Adrenal gland (tissue), 12 donors: ENCODE measurements around the gene HPS4. TPM values are rescaled to one million over a fixed set of nuclear protein-coding genes. Genes with fewer than 3 reads are reported as not detected.

ENCODE experiments used
- DNase-seq, 7 donors: peaks; one replicate each; pipeline ENCODE4 v3.0.0-alpha.2; 2019 to 2020
- H3K27ac ChIP-seq, 5 donors: fragments of 200-600 bp; sonication (generic) in 4 of 5; 1 replicate in 3 of 5; 2 replicates in 2 of 5; pipeline versions ENCODE4 v1.5.1 to v1.8.0; 2016 to 2020; ENCODE audit warnings: mild to moderate bottlenecking in 1 of 5
- H3K27me3 ChIP-seq: fragments of 200-600 bp; 2 replicates; pipeline ENCODE4 v1.8.0; 2021
- H3K36me3 ChIP-seq, 2 donors: fragments of 200-600 bp; replicated peaks in 1 of 2; 1 replicate in 1 of 2; 2 replicates in 1 of 2; pipeline versions ENCODE4 v1.5.1 to v1.8.0; 2018 to 2022
- H3K4me1 ChIP-seq, 2 donors: fragments of 200-600 bp; replicated peaks in 1 of 2; 1 replicate in 1 of 2; 2 replicates in 1 of 2; pipeline versions ENCODE4 v1.5.1 to v1.8.0; 2018 to 2021
- H3K4me3 ChIP-seq, 4 donors: fragments of 200-600 bp; sonication (generic) in 3 of 4; one replicate each; pipeline ENCODE4 v1.5.1; 2016 to 2018
- H3K9me3 ChIP-seq, 3 donors: fragments of 200-600 bp; sonication (generic) in 1 of 3; replicated peaks in 1 of 3; 1 replicate in 2 of 3; 2 replicates in 1 of 3; pipeline versions ENCODE4 v1.5.1 to v1.8.0; 2016 to 2021
- POLR2A ChIP-seq, 2 donors: fragments of 450-650 bp; IDR thresholded peaks; one replicate each; pipeline ENCODE4 v1.6.1; 2017; ENCODE audit warnings: antibody characterized with exemption in 2 of 2, mild to moderate bottlenecking in 2 of 2, moderate library complexity in 1 of 2
- WGBS, 4 donors: extraction: QIAGEN DNeasy Blood & Tissue Kit in 2 of 4; methylation state at CpG; one replicate each; pipeline versions ENCODE4 v1.1.5 to v1.1.7; 2013 to 2017; 5-methylcytosine and 5-hydroxymethylcytosine counted together
- intact Hi-C, 2 donors: fragments of 100-400 bp; cut with DNase I; formaldehyde crosslinking; loops; one replicate each; pipeline versions ENCODE4 v1.14.1 to v1.15.0; 2022 to 2023
- polyA plus RNA-seq, 3 donors: library from polyadenylated mRNA; stranded (reverse); fragments of 200-250 nt in 2 of 3; fragments of 350-450 nt in 1 of 3; fragmentation: Illumina TruSeq in 1 of 3; extraction: RNeasy Lipid Tissue Mini Kit (QIAGEN cat#74804) in 1 of 3; gene quantifications; one replicate each; pipeline ENCODE4 v1.2.3, GENCODE V29; 2013 to 2014
- total RNA-seq, 9 donors: library from RNA; depleted of rRNA in 4 of 9; stranded (reverse); fragments of >200 nt in 4 of 9; fragments of 120-200 nt in 1 of 9; fragmentation: NEBNext Ultra II Directional in 1 of 9; extraction: Animal tissue kit (Norgen Biotek cat#: 25700) in 1 of 9; gene quantifications; one replicate each; pipeline versions ENCODE4 v1.1.0 to v1.2.4, GENCODE V29; 2013 to 2023
- TF ChIP-seq, protein P1 (sequence below), 6 experiments: fragments of 450-650 bp in 4 of 6; fragments of 200-600 bp in 2 of 6; sonication (generic) in 1 of 6; IDR thresholded peaks; 1 replicate in 5 of 6; 2 replicates in 1 of 6; pipeline versions ENCODE4 v1.5.1 to v1.8.0; 2016 to 2021; ENCODE audit warnings: antibody characterized with exemption in 6 of 6, mild to moderate bottlenecking in 2 of 6, moderate library complexity in 1 of 6
- donor health status: healthy with polysubstance abuse.
- donor health status: Bipolar disorder and iron deficiency.
- donor health status: DM: yes; HTN: yes; CAD: no.
- donor health status: DM: no; HTN: no; CAD: no.
- donor health status: DM: no; HTN: no; CAD: no.
- donor health status: DM: yes; HTN: yes; CAD: no.

HPS4 gene
- total and polyA plus RNA-seq, 12 donors, result 19.9 to 38.6 (median 31.9) TPM

DNA sequence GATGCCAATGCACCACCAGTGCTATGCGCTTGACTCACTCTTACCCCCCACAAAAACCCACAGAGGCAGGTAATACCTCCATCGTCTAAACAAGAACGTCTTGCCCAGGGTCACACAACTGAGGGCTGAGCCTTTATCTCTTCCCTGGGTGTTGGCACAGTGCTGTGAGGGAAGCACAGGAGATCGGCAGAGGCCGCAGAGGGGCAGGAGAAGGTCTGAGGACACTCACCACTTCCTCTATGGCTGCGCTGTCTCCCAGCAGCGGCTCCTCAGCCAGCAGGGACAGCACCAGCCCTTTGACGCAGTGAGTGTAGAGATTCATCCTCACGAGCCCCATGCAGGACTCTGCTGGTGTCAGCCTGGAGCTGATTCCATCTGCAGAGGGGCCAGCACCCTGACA, 19.9 kb downstream of the HPS4 start:
- H3K36me3 ChIP-seq, result peaks cover 0 to 55% of the 10 kb centered on the region in 2 donors
- H3K27ac ChIP-seq, result peak overlapping the region in 2 of 5 donors; percentile 3 to 55
- 49 to 68% (median 65%) methylated on average over 7 to 9 of the region's 9 CpGs for WGBS, 4 donors
- no peak overlapping the region for H3K4me3 ChIP-seq
- H3K27me3 ChIP-seq, result no peaks in the 10 kb centered on the region
- DNase-seq, result peak in 1 of 7 donors; percentile 6
- intact Hi-C loops, result loop anchor here (5.0 to 10.0 kb wide), 2 partner anchors 61 to 69 kb away; no protein-coding TSS in a partner anchor
- no peak for TF ChIP-seq POLR2A (IDR thresholded peaks at IDR 0.05)
- TF ChIP-seq, protein P1, sequence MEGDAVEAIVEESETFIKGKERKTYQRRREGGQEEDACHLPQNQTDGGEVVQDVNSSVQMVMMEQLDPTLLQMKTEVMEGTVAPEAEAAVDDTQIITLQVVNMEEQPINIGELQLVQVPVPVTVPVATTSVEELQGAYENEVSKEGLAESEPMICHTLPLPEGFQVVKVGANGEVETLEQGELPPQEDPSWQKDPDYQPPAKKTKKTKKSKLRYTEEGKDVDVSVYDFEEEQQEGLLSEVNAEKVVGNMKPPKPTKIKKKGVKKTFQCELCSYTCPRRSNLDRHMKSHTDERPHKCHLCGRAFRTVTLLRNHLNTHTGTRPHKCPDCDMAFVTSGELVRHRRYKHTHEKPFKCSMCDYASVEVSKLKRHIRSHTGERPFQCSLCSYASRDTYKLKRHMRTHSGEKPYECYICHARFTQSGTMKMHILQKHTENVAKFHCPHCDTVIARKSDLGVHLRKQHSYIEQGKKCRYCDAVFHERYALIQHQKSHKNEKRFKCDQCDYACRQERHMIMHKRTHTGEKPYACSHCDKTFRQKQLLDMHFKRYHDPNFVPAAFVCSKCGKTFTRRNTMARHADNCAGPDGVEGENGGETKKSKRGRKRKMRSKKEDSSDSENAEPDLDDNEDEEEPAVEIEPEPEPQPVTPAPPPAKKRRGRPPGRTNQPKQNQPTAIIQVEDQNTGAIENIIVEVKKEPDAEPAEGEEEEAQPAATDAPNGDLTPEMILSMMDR (IDR thresholded peaks at IDR 0.05), result no peak
- H3K4me1 ChIP-seq, result peaks cover 6 to 33% of the 10 kb centered on the region in 2 donors
- H3K9me3 ChIP-seq, result no peaks in the 10 kb centered on the region

DNA sequence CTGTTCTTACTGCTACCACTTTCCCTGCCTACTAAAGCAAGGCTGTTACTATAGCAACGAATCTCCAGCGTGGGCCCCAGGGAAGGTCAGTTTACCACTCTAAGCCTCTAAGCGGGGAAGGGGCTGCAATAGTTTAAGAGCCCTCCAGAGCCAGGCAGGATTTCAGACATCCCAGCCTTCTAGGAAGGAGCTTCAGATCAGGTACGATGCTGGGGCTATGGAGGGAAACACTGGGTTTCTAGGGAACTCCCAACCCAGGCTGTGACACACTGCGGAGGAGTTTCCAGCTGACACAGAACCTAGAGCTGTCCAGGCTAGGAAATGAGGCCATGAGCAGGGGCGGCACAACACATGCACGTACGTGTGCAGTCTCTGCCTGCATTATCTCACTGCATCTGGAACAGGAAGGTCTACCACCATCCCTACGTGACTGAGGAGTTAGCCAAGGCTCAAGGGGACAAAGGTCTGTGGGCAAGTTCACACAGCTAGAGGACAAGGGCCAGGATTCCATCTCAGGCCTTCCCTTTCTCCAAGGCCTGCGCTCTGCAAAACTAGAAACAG, 20.4 kb downstream of the HPS4 start:
- H3K27me3 ChIP-seq, result no peaks in the 10 kb centered on the region
- H3K4me1 ChIP-seq, result peaks cover 6 to 33% of the 10 kb centered on the region in 2 donors
- 39 to 55% (median 43%) methylated on average over 9 to 10 of the region's 10 CpGs for WGBS, 4 donors
- H3K4me3 ChIP-seq, result no peak overlapping the region
- peaks cover 0 to 54% of the 10 kb centered on the region in 2 donors for H3K36me3 ChIP-seq
- H3K9me3 ChIP-seq, result no peaks in the 10 kb centered on the region
- peak overlapping the region in 2 of 5 donors; percentile 3 to 55 for H3K27ac ChIP-seq
- peak; percentile 40 to 74 (median 63) for DNase-seq
- TF ChIP-seq POLR2A (IDR thresholded peaks at IDR 0.05), result no peak
- TF ChIP-seq, protein P1 (IDR thresholded peaks at IDR 0.05), result no peak
- intact Hi-C loops, result loop anchor here (5.0 to 10.0 kb wide), 2 partner anchors 61 to 68 kb away; no protein-coding TSS in a partner anchor

DNA sequence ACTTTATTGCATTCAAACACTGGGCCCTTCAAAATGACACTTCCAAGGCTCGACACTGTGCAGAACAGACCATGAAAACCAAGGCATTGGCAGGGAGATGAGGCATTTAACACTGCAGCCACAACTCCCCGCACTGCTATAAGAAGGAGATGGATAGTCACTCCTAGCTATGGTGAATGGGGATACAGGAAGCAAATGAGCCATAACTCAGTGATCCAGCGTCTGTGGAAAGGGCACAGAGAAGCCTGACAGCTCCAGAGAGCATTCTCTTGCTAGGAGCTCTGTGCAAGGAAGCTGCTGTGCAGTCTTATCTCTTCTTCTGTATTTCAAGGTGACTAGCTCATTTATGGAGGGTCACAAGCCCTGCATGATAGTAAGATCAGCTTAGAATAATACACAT, 20.9 kb downstream of the HPS4 start:
- no peaks in the 10 kb centered on the region for H3K27me3 ChIP-seq
- H3K4me1 ChIP-seq, result peaks cover 6 to 33% of the 10 kb centered on the region in 2 donors
- peaks cover 0 to 54% of the 10 kb centered on the region in 2 donors for H3K36me3 ChIP-seq
- no peak for TF ChIP-seq POLR2A (IDR thresholded peaks at IDR 0.05)
- TF ChIP-seq, protein P1 (IDR thresholded peaks at IDR 0.05), result no peak
- H3K9me3 ChIP-seq, result no peaks in the 10 kb centered on the region
- 41 to 61% (median 52%) methylated on average over 3 of the region's 3 CpGs for WGBS, 4 donors
- H3K27ac ChIP-seq, result peak overlapping the region in 1 of 5 donors; percentile 55
- intact Hi-C loops, result loop anchor here (5.0 to 10.0 kb wide), 2 partner anchors 60 to 68 kb away; no protein-coding TSS in a partner anchor
- H3K4me3 ChIP-seq, result no peak overlapping the region
- DNase-seq, result no peak

DNA sequence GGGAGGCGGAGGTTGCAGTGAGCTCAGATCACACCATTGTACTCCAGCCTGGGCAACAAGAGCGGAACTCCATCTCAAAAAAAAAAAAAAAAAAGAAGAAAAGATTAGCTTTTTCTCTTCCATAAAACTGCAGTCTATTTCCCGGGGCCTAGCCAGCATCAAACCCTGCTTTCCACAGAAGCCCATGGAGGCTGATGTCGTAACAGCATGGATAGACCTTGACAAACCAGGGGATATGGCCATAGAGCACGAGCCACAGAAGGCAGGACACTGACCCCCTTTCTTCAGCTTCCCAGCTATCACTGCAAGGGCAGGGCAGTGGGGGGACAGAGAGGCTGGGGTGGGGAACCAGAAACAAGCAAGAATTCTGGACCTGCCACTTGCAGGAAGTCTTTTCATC, 21.5 kb downstream of the HPS4 start:
- intact Hi-C loops, result loop anchor here (5.0 to 10.0 kb wide), 2 partner anchors 60 to 67 kb away; no protein-coding TSS in a partner anchor
- H3K4me3 ChIP-seq, result no peak overlapping the region
- no peak for TF ChIP-seq POLR2A (IDR thresholded peaks at IDR 0.05)
- TF ChIP-seq, protein P1 (IDR thresholded peaks at IDR 0.05), result no peak
- DNase-seq, result peak in 1 of 7 donors; percentile 9
- peak overlapping the region in 1 of 5 donors; percentile 55 for H3K27ac ChIP-seq
- H3K27me3 ChIP-seq, result no peaks in the 10 kb centered on the region
- H3K36me3 ChIP-seq, result peaks cover 0 to 54% of the 10 kb centered on the region in 2 donors
- 77 to 87% (median 81%) methylated on average over 5 of the region's 5 CpGs for WGBS, 4 donors
- no peaks in the 10 kb centered on the region for H3K9me3 ChIP-seq
- H3K4me1 ChIP-seq, result peaks cover 6 to 33% of the 10 kb centered on the region in 2 donors
